Transverse colon (tissue), 4 donors: Measurements from ENCODE around the gene LYSMD2. TPM values are rescaled to one million over a fixed set of nuclear protein-coding genes. Genes with fewer than 3 reads are reported as not detected.
A peak's percentile ranks its signal among the peaks of the same experiment; 100 is the strongest.

ENCODE experiments used
- DNase-seq: peaks from one replicate; pipeline ENCODE4 v3.0.0-alpha.2; 2019
- H3K27ac ChIP-seq, 4 donors: fragments of 200-600 bp; sonication (generic); 2 replicates each; pipeline ENCODE4 v1.5.1; 2016 to 2018; ENCODE audit warnings: inconsistent platforms in 4 of 4
- H3K27me3 ChIP-seq: fragments of 200-600 bp; sonication (generic); 2 replicates; pipeline ENCODE4 v1.5.1; 2017; ENCODE audit warnings: inconsistent platforms
- H3K36me3 ChIP-seq, 4 donors: fragments of 200-600 bp; sonication (generic); 2 replicates each; pipeline ENCODE4 v1.5.1; 2017 to 2019; ENCODE audit warnings: inconsistent platforms in 4 of 4
- H3K4me1 ChIP-seq, 4 donors: fragments of 200-600 bp; sonication (generic); 2 replicates each; pipeline ENCODE4 v1.5.1; 2017 to 2020; ENCODE audit warnings: inconsistent platforms in 4 of 4
- H3K4me3 ChIP-seq, 4 donors: fragments of 200-600 bp; sonication (generic); 1 replicate in 1 of 4; 2 replicates in 3 of 4; pipeline versions ENCODE4 v1.5.1 to v1.6.1; 2017 to 2019; ENCODE audit warnings: inconsistent platforms in 4 of 4
- H3K9me3 ChIP-seq, 2 donors: fragments of 200-600 bp; sonication (generic); 2 replicates each; pipeline ENCODE4 v1.5.1; 2017 to 2019; ENCODE audit warnings: inconsistent platforms in 2 of 2
- CTCF ChIP-seq, 5 experiments: fragments of 200-600 bp in 3 of 5; fragments of 450-650 bp in 2 of 5; sonication (generic) in 3 of 5; IDR thresholded peaks; 1 replicate in 2 of 5; 2 replicates in 3 of 5; pipeline ENCODE4 v1.5.1; 2016 to 2017; ENCODE audit warnings: antibody characterized with exemption in 5 of 5, inconsistent platforms in 3 of 5, mild to moderate bottlenecking in 2 of 5, moderate library complexity in 1 of 5
- EP300 ChIP-seq: sonication (generic); formaldehyde crosslinking; IDR thresholded peaks from one replicate; pipeline ENCODE4 v1.6.1; 2017; ENCODE audit warnings: antibody characterized with exemption, low read depth
- POLR2A ChIP-seq: fragments of 450-650 bp; IDR thresholded peaks from one replicate; pipeline ENCODE4 v1.6.1; 2016; ENCODE audit warnings: antibody characterized with exemption, mild to moderate bottlenecking, moderate library complexity
- POLR2AphosphoS5 ChIP-seq, 3 donors: sonication (generic); formaldehyde crosslinking; IDR thresholded peaks; one replicate each; pipeline ENCODE4 v1.6.1; 2016; ENCODE audit warnings: antibody characterized with exemption in 3 of 3
- WGBS, 2 donors: methylation state at CpG; one replicate each; pipeline ENCODE4 v1.1.5; 2018; ENCODE audit warnings: low coverage in 1 of 2; 5-methylcytosine and 5-hydroxymethylcytosine counted together
- in situ Hi-C, 4 donors: fragments of 200-750 bp; cut with MboI; loops; one replicate each; pipeline versions ENCODE4 v1.15.0 to v1.15.1; 2017; ENCODE audit warnings: low sequenced_read_pairs in 3 of 4, low pct_ligation_motif_present in 1 of 4, low pct_unique_long_range_greater_than_20kb in 1 of 4
- intact Hi-C: fragments of 100-400 bp; cut with DNase I; formaldehyde crosslinking; loops from one replicate; pipeline ENCODE4 v1.15.1; 2023; ENCODE audit warnings: low total_unique reads
- total RNA-seq, 4 donors: library from RNA; depleted of rRNA; stranded (reverse); fragments of >200 nt; gene quantifications; one replicate each; pipeline ENCODE4 v1.1.0, GENCODE V29; 2016

The LYSMD2 gene
- total RNA-seq, 4 donors from 2014 or later: 2.2 to 9.2 (median 4.4) TPM

GRCh38 chr15:51750792-51751696 is 13.6 kb upstream of the LYSMD2 start, which contains the start of gene TMOD2:
Gene TMOD2 (plus strand): TSS chr15:51751597. CDS start chr15:51766442, 14,845 bp downstream.
- peak within 1 kb of the TSS; percentile 64 to 84 (median 82) for H3K27ac ChIP-seq
- peak; percentile 49 for DNase-seq
- no peaks in the 10 kb centered on the region for H3K9me3 ChIP-seq
- H3K36me3 ChIP-seq: no peaks in the 10 kb centered on the region
- 7 to 18% methylated on average over 8 to 62 of the region's 65 CpGs for WGBS, 2 donors
- peaks cover 0 to 20% (median 10%) of the 10 kb centered on the region in 4 donors for H3K4me1 ChIP-seq
- in situ Hi-C loops (loop anchor here in 1 of 4 donors (25.0 kb wide), 1 partner anchor 111 kb away; no protein-coding TSS in a partner anchor), intact Hi-C loops (no loop called here)
- TF ChIP-seq CTCF (IDR thresholded peaks at IDR 0.05): no peak
- TF ChIP-seq POLR2A: no peak
- no peak for TF ChIP-seq POLR2AphosphoS5 (IDR thresholded peaks at IDR 0.05)
- no peak for TF ChIP-seq EP300
- peak within 1 kb of the TSS; percentile 76 to 92 (median 80) for H3K4me3 ChIP-seq
- peaks cover 9% of the 10 kb centered on the region for H3K27me3 ChIP-seq

GRCh38 chr15:51750186-51750585 is 12.7 kb upstream of the LYSMD2 start:
- intact Hi-C loops (no loop called here), in situ Hi-C loops (loop anchor here in 1 of 4 donors (25.0 kb wide), 1 partner anchor 112 kb away; no protein-coding TSS in a partner anchor)
- Histone ChIP-seq H3K4me3 (no peak overlapping the region), H3K9me3 (no peaks in the 10 kb centered on the region), H3K27me3 (peaks cover 9% of the 10 kb centered on the region), H3K27ac (no peak overlapping the region), H3K4me1 (peaks cover 0 to 20% (median 10%) of the 10 kb centered on the region in 4 donors), H3K36me3 (no peaks in the 10 kb centered on the region)
- 71 to 80% methylated on average over 4 of the region's 4 CpGs for WGBS, 2 donors
- no peak for TF ChIP-seq EP300
- TF ChIP-seq CTCF (IDR thresholded peaks at IDR 0.05): no peak
- TF ChIP-seq POLR2AphosphoS5 (IDR thresholded peaks at IDR 0.05): no peak
- TF ChIP-seq POLR2A: no peak
- no peak for DNase-seq

GRCh38 chr15:51749307-51749706 is 11.9 kb upstream of the LYSMD2 start:
- Histone ChIP-seq H3K4me1 (peaks cover 0 to 20% (median 10%) of the 10 kb centered on the region in 4 donors), H3K27ac (no peak overlapping the region), H3K27me3 (peaks cover 9% of the 10 kb centered on the region), H3K4me3 (no peak overlapping the region), H3K9me3 (no peaks in the 10 kb centered on the region), H3K36me3 (no peaks in the 10 kb centered on the region)
- in situ Hi-C loops (no loop called here), intact Hi-C loops (no loop called here)
- TF ChIP-seq POLR2A: no peak
- TF ChIP-seq EP300: no peak
- TF ChIP-seq CTCF (IDR thresholded peaks at IDR 0.05): no peak
- TF ChIP-seq POLR2AphosphoS5 (IDR thresholded peaks at IDR 0.05): no peak
- 84 to 86% methylated on average over 5 of the region's 5 CpGs for WGBS, 2 donors
- no peak for DNase-seq

- intact Hi-C loops: no loop called here
- no peaks in the 10 kb centered on the region for H3K9me3 ChIP-seq
- no peak for DNase-seq
- TF ChIP-seq POLR2A (no peak), CTCF (IDR thresholded peaks at IDR 0.05) (no peak), POLR2AphosphoS5 (IDR thresholded peaks at IDR 0.05) (no peak), EP300 (no peak)
- no peaks in the 10 kb centered on the region for H3K27me3 ChIP-seq
- no peak overlapping the region for H3K4me3 ChIP-seq
- whole genome bisulfite sequencing, 2 donors: 98 to 100% methylated on average over 2 of the region's 2 CpGs
- no peak overlapping the region for H3K27ac ChIP-seq
- H3K36me3 ChIP-seq: no peaks in the 10 kb centered on the region
- in situ Hi-C loops: no loop called here
- H3K4me1 ChIP-seq: peaks cover 0 to 30% (median 17%) of the 10 kb centered on the region in 4 donors
Measured at GRCh38 chr15:51739061-51739712, 1.7 kb upstream of the LYSMD2 start.
